H4 (cell line): ENCODE results near the gene PITX3. TPM values are rescaled to one million over a fixed set of nuclear protein-coding genes. Genes with fewer than 3 reads are reported as not detected.

Source experiments
- total RNA-seq: library from RNA; depleted of rRNA; stranded (reverse); fragments of >200 nt; shearing (Covaris generic); gene quantifications from 2 replicates; pipeline ENCODE4 v1.2.3, GENCODE V29; 2014; rRNA removed

Gene PITX3
- total RNA-seq, 1 experiment from 2014 or later = not detected

Other genes starting within 250 kb of the PITX3 start
- gene ARMH3, start 185.3 kb downstream of the PITX3 start, total RNA-seq = 3.1 and 6.3 TPM in 2 replicates
- gene HPS6, start 176.2 kb downstream of the PITX3 start, total RNA-seq = 6.3 and 16.8 TPM in 2 replicates
- gene LDB1, start 121.1 kb downstream of the PITX3 start, total RNA-seq = 16.8 and 31.3 TPM in 2 replicates
- gene PPRC1, start 108.5 kb downstream of the PITX3 start, total RNA-seq = 12.8 and 14.7 TPM in 2 replicates
- 55.3 and 72.3 TPM in 2 replicates for gene NOLC1, start 89.1 kb downstream of the PITX3 start, total RNA-seq
- not detected in 2 replicates for gene ELOVL3, start 15.2 kb downstream of the PITX3 start, total RNA-seq
- 24.6 and 30.1 TPM in 2 replicates for gene GBF1, start 4.0 kb upstream of the PITX3 start, total RNA-seq
- gene NFKB2, start 154.2 kb upstream of the PITX3 start, total RNA-seq = 6.1 and 6.7 TPM in 2 replicates
- gene PSD, start 177.3 kb upstream of the PITX3 start, total RNA-seq = 0.06 TPM in 1 of 2 replicates, not detected in the other
- 7.3 and 10.3 TPM in 2 replicates for gene FBXL15, start 179.3 kb upstream of the PITX3 start, total RNA-seq
- 47.4 and 64.5 TPM in 2 replicates for gene CUEDC2, start 191.1 kb upstream of the PITX3 start, total RNA-seq
- gene C10orf95, start 210.0 kb upstream of the PITX3 start, total RNA-seq = not detected in 2 replicates